ENCODE measurements around the gene IP6K1.

- TF ChIP-seq CTCF (conservative IDR thresholded peaks at IDR 0.05; ENCODE audit: low read length) (no peak), EZH2phosphoT487 (IDR thresholded peaks at IDR 0.05; ENCODE audit: borderline replicate concordance) (no peak)
Measured at GRCh38 chr3:49705390-49705960, 80.9 kb downstream of the IP6K1 start.

Measured in Loucy (cell line).